IPS DF 19.7 (cell line): Measurements from ENCODE around the gene KRTAP1-4.
"Not testable (repeated sequence)": the region's sequence is repeated elsewhere in the genome, so short reads cannot be mapped to it uniquely, and the experiment has no call there.

Source experiments
- DNase-seq: peaks from one replicate; pipeline ENCODE4 v3.0.0-alpha.2; 2013; ENCODE audit warnings: low read depth, low spot score

The KRTAP1-4 gene

DNA sequence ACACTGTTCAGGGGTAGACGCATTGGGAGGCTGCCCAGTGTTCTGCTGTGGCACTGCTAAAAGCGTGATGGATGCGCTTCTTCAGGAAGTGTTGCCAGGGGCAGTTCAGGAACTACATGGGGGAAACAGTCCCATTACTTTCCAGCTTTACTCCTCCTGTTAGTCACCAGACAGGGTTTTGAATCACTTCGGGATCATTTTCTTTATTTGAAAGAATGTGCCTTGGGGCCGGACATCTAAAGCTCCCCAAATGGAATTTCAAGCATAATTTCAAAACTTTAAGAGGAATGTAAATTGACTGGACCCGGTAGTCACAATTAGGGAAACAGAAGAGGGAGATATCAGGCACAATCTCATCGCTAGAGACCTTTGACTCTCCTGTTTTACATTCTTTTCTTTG is 18.4 kb upstream of the KRTAP1-4 start:
- no peak for DNase-seq

GRCh38 chr17:41046735-41047465 is 16.9 kb upstream of the KRTAP1-4 start, which contains the start of gene KRTAP2-1:
Gene KRTAP2-1, minus strand, starts transcription at chr17:41047316. Its CDS starts 49 bp downstream, at chr17:41047267.
- DNase-seq: not testable (repeated sequence)

DNA sequence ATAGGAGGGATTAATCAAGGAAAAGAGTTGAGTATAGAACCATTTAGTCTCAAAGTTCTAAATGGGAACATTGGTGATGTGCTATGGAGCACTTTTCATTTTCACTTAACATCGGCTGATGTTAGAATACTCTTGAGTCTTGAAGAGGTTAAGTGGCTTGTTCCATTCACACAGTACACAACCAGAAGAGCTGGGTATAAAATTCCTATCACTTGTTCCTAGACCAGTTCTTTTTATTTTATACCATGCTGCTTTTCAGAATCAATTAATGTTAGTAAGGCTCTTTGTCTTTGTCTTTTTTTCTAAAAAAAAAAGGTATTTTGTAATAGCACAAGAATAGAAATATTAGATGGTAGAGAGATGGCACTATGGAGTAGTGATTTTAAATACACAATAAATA is 13.0 kb upstream of the KRTAP1-4 start:
- DNase-seq: no peak

- not testable (repeated sequence) for DNase-seq
Observed at GRCh38 chr17:41040783-41041571, 11.0 kb upstream of the KRTAP1-4 start, which contains the start of gene KRTAP1-1. Gene KRTAP1-1, minus strand, starts transcription at chr17:41041450. Its CDS starts 53 bp downstream, at chr17:41041397.

DNA sequence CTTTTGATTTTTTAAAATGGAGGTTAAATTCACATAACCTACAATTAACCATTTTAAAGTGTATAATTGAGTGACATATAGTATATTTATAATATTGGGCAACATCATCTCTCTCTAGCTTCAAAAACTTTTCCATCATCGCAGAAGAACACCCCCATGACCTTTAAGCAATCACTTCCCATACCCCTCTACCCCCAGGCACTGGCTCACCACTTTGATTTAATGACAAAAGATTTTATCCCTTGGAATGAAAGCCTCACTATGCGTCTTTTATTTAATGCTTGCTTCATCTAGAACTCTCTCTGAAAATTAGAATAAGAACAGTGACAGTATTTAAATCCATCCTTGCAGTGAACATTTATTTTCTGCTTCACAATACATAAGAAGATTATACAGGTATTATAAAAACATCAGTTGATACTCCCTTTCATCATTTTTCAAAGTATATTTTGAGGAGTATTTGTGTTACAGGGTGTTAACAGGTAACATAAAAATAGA is 7.9 kb upstream of the KRTAP1-4 start:
- DNase-seq: no peak

GRCh38 chr17:41034346-41034935 is 4.4 kb upstream of the KRTAP1-4 start, which contains the start of gene KRTAP1-3:
Gene KRTAP1-3, minus strand, starts transcription at chr17:41034874. Its CDS starts 53 bp downstream, at chr17:41034821.
- DNase-seq: not testable (repeated sequence)

DNA sequence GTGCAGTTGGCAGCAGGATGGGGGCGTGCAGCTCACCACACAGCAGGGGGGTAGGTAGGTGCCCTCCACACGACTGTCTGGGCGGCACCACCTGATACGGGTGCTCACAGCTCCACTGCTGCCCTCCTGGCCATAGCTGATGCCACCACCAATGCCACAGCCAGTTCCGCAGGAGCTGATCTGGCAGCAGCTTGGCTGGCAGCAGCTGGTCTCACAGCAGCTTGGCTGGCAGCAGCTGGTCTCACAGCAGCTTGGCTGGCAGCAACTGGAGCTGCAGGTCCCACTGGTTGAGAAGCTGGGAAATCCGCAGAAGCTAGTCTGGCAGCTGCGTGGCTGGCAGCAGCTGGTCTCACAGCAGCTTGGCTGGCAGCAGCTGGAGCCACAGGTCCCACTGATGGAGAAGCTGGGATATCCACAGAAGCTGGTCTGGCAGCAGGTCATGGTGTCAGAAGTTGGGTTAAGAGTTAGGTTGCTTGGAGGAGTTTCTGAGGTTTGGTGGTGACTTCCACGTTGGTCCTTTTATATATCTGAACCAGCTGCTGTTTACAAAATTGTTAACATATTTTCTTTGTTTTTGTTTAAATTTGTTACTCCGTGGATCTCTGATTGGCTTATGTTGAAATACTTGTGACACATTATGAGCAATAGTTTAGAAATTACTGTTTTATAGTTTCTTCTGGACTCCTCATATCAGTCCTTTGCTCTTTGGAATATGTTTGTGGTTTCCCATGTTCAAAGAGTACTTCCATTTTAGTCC is 3.1 kb downstream of the KRTAP1-4 start, which contains the start of gene KRTAP1-5:
Gene KRTAP1-5 (minus strand): TSS at position 494 of the 757 bp plus-strand sequence. CDS start 53 bp downstream, at position 441.
- DNase-seq: no peak

DNA sequence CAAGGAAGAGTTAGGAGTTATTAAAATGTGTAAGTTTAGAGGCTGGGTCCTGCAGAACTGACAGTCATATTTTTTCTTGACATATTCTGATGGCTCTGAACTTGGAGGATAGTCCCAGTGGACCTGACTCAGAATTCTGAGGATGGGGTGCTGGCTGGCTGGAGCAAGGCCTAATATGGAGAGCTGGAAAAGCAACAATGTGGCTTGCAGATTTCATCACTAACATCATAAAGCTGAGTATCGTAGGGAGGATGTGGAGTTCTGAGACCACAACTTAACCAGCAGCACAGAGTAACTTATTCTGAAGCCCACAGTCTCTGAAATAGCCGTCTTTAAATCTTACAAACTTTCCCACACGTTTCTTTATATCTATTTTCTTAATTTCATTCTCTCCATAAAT is 5.3 kb downstream of the KRTAP1-4 start:
- DNase-seq: no peak

DNA sequence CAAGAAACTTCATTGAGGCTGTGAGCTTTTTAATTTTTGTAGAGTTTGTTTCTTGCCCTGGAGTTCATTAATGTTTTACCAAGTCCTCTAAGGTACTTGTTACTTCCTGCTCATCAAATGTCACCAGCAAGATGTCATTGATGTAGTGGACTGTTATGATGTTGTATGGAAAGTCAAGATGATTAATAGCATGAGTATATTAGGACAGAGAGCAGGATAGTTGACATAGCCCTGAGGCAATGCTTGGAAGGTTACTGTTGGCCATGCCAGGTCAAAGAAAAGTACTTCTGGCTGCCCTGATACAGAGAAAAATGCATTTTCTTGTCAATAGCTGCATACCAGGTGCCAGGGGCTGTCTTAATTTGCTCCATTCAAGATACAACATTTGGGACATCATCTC is 9.7 kb downstream of the KRTAP1-4 start:
- DNase-seq: no peak

- no peak for DNase-seq
Observed at GRCh38 chr17:41019415-41019814, 10.6 kb downstream of the KRTAP1-4 start.

DNA sequence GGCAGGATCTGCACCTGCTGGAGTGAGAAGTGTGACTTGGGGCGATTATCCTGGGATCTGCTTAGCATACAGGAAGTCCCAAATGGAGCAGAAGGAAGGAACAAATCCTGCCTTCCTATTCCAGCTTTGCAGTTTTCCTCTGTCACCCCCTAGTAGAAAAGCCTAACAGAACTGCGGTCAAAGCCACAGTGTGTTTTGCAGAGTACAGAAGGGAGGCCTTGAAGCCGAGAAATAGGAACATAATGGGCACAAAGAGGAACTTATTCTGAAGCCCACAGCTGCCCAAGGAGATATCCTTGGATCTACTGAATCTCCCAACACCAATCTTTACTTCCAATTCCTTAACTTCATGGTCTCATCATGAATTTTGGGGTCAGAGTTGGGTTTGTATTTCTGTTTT is 11.5 kb downstream of the KRTAP1-4 start:
- DNase-seq: no peak

- DNase-seq: no peak
Observed at GRCh38 chr17:41016578-41017215, 13.3 kb downstream of the KRTAP1-4 start.

DNA sequence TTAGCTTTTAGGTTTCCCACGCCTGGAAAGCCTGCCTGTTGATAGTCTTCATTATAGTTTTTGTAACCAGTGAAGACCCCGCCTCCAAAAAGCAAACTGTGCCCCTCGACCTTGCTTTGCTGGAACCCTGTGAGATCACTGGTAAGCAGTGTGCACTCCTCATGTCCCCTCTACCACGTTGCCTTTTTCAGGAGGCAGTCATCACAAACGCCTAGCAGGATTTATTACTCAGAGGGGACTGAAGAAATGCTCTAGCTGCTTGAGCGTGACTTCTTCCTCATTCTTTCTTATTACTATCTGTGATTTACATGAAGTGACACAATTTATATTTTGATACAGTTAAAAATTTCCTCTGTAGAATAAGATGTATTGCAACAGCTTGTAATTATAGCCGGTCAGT is 14.5 kb downstream of the KRTAP1-4 start:
- no peak for DNase-seq

DNA sequence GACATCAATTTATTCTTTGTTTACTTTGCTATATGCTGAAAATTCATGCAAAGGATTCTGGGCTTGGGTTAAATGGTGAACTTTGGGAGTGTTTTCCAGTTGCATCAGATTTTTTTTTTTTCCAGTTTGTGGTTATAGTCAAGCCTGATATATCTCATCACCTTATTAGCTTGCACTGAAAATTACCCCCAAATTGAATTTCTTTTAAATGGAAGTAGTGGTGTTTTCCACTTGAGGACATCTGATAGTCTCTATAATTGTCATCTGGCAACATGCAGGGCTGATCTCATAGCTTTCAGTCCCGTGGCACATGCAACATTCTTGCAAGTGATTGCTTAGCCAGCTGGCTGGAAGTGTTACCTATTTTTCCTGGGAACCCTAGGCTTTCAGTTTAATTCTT is 16.4 kb downstream of the KRTAP1-4 start:
- no peak for DNase-seq

GRCh38 chr17:41013181-41013580 is 16.8 kb downstream of the KRTAP1-4 start:
- no peak for DNase-seq

GRCh38 chr17:41012326-41013120 is 17.5 kb downstream of the KRTAP1-4 start:
- no peak for DNase-seq

DNA sequence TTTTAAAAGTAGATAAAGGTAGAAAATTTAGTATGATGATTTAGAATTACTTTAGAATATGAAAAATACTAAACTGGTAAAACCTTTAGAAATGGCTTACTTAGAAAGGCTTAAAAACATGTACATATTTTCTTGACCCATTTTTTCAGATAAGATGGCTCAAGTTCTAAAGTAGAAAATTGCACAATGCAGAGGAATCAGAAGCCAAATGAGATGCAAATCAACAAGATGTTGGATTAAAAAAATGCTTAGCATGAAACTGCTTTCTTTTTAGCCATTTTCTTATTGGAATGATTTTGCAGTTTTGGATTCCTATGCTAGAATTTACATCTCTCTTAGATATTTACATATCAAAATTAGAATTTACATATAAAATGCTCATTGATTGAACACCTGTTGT is 19.6 kb downstream of the KRTAP1-4 start:
- no peak for DNase-seq

DNA sequence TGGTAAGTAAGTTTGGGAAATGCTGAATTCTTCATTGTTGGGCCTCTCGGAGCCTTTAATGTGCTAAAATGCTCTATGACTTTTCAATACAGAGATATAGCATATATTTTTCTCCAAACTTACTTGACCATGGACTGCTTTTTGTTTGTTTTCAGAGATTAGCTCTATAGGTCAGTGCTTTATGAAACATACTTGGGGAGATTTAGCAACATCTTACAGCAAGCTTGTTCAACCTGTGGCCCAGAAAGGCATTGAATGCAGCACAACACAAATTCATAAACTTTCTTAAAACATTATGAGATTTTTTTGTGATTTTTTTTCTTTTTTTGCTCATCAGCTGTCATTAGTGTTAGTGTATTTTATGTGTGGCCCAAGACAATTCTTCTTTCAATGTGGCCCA is 20.1 kb downstream of the KRTAP1-4 start:
- DNase-seq: no peak

DNA sequence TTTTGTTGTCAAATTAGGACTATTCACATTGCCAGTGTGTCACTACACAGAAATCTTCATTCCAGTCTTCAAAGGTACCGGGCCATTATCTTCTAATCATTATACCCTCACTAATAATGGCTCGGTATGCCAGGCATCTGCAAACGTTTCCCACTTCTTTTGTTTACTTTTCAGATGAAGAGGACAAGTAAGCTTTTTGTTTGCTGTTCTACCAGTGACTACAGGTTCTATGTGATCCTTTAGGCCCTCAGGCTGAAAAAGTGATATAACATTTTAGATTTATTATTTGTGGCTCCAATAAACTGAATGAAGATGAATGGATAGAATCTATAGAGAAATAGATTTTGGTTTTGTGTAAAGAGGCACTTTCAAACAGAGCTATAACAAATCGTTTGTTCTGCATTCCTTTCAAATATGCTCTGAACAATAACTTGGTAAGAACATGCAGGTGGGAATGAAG is 20.7 kb downstream of the KRTAP1-4 start:
- DNase-seq: no peak

DNA sequence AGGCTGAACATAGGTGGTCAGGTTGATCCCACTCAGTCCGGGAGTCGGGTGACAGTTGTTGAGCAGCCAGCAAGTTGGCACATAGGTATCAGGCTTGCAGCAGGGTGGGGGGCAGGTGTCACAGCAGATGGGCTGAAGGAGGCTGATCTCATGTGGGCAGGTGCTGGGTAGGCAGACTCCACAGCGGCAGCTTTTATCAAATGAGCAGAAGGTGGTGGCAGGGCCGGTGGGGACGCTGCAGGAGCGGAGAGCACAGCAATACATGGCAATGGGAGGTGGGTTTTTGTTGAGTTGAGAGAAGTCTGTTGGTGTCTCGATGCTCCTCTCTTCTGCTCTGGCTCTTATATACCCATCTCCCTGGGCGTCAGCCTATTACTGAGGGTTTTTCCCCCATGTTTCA is 21.2 kb downstream of the KRTAP1-4 start, which contains the start of gene KRTAP3-1:
Gene KRTAP3-1 (minus strand): TSS at position 318 of the 400 bp plus-strand sequence. CDS start 54 bp downstream, at position 264.
- no peak for DNase-seq
